Ammon's horn (tissue), 1 donor: ENCODE results near the gene NBAS.

Source experiments
- DNase-seq: peaks from one replicate; pipeline ENCODE4 v3.0.0-alpha.2; 2016; ENCODE audit warnings: low spot score

The NBAS gene

DNA sequence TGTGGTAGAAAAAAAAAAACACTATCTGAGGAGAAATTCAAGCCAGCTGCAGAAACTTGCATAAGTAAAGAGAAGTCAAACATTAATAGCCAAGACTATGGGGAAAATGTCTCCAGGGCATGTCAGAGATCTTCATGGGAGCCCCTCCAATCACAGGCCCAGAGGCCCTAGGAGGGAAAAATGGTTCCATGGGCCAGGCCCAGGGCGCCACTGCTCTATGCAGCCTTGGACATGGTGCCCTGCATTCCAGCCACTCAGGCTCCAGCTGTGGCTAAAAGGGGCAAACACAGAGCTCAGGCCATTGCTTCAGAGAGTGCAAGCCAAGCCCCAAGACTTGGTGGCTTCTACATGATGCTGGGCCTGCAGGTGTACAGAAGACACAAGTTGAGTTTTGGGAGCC, 354.7 kb downstream of the NBAS start:
- no peak for DNase-seq

DNA sequence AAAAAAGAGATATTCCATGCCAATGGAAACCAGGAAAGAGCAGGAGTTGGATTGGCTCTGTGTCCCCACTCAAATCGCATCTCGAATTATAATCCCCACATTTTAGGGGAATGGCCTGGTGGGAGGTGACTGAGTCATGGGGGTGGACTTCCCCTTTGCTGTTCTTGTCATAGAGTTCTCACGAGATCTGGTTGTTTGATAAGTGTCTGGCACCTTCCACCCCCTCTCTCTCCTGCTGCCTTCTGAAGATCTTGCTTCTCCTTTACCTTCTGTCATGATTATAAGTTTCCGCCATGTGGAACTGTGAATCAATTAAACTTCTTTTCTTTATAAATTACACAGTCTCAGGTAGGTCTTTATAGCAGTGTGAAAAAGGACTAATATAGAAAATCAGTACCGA, 355.6 kb downstream of the NBAS start:
- DNase-seq: no peak

DNA sequence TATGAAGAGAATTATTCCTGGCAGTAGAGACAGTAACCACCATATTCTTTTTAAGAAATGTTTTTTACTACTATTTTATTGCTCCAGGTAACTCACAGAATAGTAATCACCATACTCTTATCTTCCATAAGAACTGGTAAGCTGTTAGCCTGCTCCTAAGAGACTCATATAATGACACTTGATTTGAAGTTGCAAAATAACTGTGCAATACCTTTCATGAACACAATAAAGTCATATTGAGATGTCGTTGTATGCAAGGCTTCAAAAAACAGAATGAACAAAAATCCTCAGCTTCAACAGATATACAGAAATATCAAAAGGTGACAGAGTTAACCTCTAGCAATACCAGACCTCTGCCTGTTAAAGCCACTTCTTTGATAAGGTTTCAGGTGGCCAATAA, 360.1 kb downstream of the NBAS start:
- DNase-seq: no peak

DNA sequence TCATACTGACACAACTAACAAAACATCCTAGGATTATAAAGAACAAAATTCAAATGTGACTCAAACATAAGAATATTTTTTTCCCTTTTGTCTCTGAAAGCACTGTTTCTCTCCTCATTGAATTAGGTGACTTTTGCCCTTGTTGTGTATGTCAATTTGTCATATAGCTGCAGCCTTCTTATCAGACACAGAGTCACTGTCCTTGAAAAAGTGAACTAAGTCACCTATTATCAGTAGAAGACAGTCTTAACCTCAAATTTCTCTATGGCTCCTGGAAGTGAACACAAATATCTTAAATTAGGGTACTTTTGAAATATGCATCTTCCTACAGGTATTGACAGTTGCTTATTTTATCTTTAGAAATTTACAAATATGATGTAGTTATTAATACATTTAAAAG, 360.6 kb downstream of the NBAS start:
- DNase-seq: no peak

DNA sequence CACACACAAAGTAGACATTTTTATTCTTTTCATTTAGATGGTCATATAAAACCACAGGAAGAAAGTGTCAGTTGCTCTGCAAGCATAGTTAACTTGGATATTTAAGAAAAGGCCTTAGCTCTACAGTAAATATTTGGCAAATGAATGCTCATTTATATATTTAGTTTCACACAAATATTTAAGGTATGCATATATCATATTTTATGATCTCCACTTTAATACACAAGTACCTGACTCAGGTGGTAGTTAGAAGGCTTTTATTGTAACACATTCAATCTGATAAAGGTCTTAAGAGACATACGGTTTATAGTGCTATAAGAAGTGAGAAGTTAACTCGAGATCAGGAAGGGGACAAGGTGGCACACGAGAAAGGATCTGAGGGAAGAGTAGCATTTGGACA, 363.1 kb downstream of the NBAS start:
- no peak for DNase-seq

DNA sequence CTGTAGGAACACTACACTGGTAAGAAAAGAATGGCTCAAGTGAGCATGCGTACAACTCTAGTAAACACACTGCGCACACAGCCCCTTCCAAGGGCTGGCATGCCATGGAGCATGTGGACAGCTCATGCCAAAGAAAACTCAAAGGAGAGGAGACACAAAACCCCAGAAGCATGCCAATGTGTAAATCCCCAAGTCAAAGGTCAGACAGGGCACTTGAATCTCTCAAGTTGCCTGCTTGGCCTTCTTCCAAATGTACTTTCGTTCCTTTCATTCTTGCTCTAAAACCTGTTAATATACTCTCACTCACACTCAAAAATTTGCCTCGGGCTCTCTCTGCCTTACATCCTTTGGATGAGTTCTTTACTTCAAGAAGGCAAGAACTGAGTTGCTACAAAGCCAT, 365.3 kb downstream of the NBAS start:
- no peak for DNase-seq

DNA sequence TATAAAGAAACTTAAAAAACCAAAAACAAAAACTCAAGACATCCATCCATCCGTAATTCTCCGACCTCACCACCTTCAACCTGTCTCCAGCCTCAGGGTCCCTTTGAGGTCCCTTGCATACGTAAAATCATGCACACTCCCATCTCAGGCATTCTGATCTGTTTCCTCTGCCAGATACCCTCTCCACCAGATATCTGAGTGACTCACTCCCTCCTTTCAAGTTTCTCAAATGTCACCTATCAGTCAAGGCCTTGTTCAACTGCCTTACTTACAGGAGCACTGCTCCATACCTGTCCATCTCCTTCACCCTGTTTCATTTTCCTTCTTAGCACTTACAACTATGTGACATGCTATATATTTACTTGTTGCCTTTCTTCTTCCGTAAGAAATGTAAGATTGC, 369.3 kb downstream of the NBAS start:
- no peak for DNase-seq

DNA sequence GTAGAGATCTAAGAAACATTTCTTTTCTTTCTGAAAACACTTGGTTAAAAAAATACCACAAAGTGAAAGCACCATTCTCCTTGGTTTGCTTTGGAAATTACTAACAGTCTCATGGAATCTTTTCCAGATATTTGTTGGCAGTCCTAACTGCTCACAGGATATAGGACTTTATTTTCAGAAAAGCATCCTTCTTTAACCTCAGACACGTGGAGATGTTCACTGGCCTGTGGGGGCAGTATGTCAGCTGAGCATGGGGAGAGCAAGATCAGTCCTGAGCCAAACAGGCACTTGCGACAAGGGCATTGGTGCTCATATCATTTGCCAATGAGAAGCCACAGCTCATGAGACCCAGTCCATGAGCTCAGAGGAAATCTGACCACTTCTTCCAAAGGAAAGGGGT, 371.9 kb downstream of the NBAS start:
- no peak for DNase-seq

DNA sequence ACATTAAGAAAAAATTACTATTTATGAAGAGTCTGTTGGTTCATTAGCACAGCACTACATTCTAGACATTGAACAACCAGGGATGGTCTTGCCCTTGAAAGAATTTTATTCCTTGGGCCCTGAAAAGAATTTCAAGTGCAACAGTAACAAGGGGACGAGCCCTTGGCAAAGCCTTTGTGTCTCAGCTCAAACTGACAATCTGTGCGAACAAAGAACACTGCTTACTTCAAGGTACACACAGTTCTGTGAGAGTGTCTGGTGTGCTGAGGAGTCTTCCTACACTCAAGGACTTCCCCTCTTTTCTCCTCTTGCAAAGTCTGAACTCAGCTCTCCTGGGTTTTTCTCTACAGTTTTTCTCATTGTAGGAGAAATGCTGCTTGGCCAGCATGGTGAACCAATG, 373.4 kb downstream of the NBAS start:
- no peak for DNase-seq

DNA sequence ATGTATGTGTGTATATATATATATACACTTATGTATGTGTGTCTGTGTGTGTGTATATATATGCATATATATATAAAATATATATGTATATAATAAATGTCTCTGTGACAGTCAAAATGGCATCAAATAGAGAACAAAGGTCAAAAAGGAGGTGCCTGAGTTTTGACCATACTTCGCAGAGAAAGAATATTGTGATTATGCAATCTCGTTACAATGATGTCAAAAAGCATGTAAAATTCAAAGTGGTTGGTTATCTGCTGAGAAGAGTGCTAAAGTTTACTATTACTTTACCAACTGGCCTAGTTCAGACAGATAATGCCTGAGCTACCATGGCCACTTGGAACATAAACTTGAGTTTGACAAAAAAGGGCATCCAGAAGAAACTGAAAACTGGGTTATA, 375.0 kb downstream of the NBAS start:
- no peak for DNase-seq

DNA sequence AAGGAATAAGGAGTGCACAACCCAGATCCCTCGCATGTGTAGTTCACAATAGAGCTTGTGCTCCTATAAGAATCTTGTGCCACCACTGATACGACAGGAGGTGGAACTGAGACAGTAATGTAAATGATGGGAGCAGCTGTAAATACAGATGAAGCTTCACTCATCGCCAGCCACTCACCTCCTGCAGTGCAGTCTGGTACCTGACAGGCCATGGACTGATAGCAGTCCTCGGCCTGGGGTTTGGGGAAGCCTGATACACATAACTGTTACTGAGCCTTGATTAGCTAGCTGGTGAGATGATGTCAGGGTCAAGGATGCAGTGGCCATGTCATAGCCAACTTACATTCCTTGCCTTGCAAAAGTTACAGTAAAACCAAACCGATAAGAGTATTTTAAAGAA, 376.6 kb downstream of the NBAS start:
- no peak for DNase-seq

DNA sequence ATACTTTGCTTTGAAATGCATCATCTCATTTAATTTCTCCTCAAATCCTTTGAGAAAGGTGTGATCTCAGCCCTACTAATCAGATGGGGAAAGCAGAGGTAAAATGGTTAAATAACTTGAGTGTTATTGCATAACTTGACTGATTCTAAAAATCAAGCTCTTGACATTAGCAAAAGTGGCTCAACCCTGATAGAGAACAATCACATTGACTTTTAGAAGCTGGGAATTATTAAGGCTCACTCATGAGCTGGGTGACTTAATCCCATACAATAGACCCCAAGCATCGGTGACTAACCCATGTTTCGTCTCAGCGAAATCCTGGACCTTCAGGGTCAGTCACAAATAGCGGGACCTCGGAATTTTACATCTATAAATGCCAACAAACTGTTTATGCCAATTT, 378.9 kb downstream of the NBAS start:
- no peak for DNase-seq

DNA sequence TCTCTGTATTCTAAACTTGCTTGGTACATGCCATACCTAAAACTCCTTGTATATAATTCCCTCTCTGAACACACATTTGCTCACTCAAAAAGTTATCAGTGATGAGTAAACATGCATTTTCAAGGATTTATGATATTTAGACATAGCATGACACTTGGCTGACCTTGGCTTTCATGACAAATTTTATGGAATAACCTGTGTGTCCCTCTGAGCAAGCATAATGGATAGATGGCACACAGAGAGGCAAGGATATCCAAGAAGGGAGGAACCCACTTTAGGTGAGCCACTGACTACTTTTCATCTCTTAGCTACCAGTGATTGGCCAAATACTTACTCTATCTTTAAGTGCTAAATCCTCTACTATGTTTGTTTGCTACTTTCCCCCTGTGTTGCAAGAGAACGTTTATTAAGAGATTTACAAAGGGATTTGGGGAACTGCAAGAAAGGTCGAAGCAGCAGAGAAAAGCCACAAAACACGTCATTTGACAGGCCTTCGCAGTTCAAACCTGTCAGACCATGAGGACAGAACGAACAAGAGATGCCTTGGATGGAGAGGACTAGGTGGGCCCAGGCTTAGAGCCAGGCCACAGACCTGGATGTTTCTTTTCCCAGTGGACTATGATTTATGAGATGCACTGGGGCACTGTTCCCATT, 379.9 kb downstream of the NBAS start:
- no peak for DNase-seq

DNA sequence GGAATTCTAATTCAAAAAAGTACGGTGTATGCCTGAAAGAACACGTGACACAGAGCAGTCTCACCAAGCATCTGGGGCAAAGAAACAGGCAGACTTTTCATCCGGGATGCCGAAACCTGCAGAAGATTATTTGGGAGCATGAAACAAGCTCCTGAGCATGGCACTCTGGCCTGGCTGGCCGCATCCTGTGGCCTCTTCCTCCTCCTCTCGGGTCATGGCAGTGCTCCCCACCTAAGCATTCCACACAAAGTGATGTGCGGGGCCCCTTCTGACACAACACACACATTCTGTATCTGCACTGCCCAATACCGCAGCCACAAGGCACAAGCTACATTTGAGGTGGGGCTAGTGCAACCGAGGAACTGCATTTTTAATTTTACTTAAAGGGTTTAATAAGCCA, 380.8 kb downstream of the NBAS start:
- DNase-seq: no peak

DNA sequence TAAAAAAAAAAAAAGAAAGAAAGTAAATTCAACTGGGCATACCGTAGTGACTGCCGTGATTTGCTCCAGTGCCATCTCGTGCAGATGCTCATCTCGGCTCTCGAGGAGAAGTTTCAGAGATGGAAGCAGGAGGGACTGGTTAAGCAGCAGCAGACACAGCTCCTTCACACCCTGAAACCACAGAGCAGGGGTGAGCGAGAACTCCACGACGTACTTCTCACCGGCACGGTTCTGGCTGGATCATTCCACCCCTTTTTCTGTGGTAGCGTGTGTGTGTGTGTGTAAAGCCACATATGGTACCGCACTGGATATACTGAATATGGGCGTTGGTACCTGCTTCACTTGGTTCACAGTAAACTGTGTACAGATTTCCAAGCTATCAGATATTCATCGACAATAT, 382.2 kb downstream of the NBAS start:
- DNase-seq: no peak

DNA sequence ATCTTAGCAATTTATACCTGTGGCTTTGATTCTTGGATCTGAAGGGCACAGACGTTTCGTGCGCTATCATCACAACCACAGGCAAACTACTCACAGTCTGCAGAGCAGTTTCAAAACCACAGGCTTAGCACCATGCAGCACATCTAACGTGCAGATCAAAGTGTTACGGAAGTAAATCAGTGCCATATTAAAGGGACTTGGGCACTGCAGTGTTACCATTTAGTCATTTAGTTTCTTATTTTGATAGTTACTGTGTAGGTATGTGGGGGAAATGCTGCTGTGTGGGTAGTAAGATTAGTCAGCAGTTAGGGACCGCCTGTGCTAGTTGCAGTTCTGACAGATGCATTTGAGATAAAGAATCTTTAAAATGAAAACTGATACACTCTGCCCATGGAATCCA, 384.0 kb downstream of the NBAS start:
- peak; percentile 42 for DNase-seq

DNA sequence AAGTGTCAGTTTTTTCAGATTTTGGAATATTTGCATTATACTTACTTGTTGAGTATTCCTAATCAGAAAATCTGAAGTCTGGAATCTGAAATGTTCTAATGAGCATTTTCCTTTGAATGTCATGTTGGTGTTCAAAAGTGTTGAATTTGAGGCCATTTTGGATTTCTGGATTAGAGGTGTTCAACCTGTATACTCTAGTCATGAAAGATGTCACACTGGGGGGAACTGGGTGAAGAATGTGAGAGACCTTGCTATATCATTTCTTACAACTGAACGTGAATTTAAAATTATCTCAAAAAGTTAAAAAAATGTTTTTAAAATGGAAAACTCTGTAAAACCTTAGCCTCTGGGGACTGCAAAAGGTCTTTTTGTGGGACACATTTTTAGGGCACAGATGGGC, 384.5 kb downstream of the NBAS start:
- DNase-seq: no peak

DNA sequence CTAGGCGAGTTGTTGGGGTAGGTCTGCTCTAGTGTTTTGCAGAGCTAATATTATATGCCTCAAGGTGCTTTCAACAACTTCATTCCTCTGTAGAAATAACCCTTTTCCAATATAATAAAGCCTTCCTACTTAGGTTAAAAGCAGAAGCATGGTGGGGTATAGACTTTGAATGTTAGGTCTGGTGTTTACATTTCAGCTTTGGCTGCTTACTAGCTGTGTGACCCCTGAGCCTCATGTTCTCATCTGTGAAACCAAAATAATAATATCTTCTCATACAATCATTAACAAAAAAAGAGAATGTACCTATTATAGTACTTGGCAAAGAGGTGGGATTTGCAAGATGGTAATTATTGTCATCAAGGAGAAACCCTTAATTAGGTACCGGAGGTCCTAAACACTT, 386.6 kb downstream of the NBAS start:
- DNase-seq: no peak

DNA sequence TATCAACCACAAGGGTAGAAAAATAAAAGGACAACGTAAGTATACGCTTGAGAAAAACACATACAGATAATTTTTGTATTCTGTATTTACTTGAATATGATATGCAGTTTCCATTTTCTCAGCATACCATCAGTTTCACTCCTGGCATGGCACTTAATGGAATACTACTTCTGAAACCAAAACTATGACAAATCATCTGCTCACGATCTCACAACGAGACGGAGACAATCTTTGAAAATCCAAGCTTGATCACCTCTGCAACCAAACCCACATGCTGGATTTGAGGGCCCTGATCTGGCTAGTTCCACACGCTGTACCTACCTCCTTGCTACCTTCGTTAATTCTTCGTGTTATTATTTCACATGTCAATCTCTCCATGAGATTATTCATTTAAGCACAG, 387.6 kb downstream of the NBAS start:
- DNase-seq: no peak

DNA sequence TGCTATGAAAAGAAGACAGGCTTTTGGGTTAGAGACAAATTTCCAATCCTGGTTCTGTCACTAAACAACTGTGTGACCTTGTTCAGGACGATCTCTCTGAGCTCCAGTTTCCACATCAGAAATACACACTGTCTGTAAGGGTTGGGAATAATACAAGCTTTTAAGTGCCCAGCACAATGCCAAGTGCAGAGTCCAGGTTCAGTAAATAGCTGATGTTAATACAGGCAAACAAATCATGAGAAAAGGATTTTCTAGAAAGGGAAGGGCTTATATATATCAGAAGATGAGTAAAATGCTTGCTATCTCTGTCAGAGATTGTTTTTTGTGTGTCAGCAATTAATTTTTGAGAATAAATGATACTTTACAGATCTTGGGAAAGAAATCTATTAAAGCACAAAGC, 388.3 kb downstream of the NBAS start:
- no peak for DNase-seq

DNA sequence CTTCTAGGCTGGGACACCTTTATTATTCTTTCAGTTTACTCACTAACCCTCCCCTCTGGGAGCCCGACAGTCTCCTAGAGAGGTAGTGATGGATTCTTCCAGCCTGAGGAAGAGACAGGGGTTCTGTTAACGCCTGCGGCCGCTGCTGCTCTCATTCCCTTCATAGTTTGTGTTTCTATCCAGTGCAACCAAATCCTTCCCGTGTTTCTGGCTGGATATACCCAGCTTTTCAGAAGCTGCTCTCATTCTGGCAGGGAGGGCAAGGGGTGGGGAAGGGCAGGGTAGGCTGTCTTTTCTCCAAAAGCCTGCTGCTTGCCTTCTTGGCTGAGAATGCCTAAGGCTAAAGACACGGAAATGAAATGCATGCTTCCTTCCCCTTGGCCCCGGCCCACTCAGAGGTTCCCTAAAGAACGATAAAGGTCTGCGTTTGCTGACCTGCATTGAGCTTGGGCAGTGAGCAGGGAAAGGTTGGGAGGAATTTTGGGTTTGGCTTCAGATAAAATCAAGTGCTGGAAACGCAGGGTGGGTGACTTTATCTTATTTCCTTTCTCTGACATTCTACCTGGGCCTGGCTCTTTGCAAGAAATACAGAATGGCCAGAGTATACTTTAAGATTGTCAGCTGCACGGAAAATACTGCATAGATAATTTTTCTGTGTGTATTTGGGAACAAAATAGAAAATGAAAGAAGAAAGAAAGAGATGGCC, 390.9 kb downstream of the NBAS start:
- DNase-seq: no peak

DNA sequence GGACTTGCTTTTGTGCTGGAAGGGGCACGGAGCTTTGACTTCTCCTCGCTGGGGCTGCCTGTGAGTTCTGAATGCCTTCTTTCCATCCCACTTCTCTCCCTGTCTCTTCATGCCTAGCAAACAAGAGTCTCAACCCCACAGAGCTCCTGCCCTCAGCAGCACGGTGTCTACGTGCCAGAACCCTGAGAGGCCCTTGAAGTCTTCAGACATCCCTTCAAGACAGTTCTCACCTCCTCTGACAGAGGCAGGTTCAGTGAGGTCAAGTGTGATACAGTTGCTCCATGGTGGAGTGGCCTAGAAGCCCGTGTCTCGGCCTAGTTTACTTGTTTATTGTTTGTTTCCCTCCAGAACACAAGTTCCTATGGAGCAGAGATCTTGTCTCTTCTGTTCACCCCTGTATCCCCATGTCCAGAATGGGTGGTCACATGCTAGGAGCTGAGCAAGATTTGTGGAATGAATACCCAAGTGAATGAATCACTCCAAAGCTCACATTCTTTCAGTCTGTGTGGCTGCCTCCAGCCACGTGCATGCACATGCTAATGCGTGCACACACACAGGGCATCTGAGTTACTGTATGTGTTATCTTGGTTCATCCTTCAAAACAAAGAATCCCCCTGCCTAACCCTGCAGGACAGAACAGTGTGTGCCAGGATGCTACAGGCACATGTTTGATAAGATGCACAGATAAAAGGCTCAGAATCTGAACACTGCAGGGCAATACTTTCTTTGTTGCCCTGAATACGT, 391.6 kb downstream of the NBAS start:
- DNase-seq: no peak

DNA sequence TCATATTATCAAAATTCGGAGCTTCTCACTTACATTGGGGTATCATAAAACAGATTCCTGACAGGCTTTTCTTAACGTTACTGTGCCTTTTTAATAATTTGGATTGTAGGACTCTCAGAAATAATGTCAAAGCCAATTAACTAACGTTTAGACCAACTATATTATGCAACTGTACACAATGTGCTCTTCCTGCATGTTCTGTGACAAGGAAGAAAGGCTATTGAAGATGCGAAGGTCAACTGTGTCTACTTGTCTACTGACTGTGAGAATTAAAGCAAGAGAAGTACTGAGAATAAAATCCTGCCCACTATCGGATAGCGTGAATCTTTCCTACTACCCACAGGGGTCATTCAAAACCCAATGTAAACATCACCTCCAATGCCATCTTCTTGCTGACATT, 393.0 kb downstream of the NBAS start:
- no peak for DNase-seq

DNA sequence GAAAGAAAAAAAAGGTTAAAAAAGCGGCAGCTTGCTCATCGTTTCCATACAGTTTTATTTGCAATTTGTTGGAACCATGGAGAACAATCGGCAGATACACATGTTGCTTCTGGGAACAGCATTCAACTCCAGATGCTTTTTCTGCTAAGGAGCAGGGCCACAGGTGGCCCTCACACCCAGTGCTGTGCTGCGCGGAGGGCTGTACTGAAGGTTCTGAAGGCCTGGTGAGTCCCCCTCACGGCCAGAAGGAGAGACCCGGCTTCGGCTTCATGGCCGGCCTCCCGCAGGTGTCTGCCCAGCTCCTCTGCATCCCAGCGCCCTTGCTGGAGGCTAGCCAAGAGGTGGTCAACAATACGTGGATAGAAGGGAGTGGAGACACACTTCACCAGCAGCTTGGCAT, 394.3 kb downstream of the NBAS start:
- DNase-seq: no peak
